ENCODE data around the gene FANCC. TPM values are rescaled to one million over a fixed set of nuclear protein-coding genes. Genes with fewer than 3 reads are reported as not detected.
"Not testable (repeated sequence)": the region's sequence is repeated elsewhere in the genome, so short reads cannot be mapped to it uniquely, and the experiment has no call there.

Gene FANCC
- total RNA-seq, 4 donors from 2014 or later: 13.8 to 32.2 (median 21.4) TPM

DNA sequence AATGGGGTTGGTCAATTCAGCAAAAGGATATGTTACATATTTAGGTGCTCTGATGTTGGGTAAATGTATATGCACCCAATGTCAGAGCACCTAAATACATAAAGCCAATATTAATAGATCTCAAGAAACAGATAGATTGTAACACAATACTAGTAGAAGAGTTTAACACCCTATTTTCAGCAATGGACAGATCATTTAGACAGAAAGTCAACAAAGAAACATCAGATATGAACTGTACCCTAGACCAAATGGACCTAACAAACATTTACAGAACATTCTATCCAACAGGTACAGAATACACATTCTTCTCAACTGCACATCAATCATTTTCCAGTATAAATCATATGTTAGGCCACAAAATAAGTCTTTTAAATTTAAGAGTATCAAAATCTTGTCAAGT, 35.2 kb downstream of the FANCC start:
- Histone ChIP-seq H3K4me1 (no peaks in the 10 kb centered on the region), H3K9me3 (peaks cover 0 to 4% (median 0%) of the 10 kb centered on the region in 4 donors), H3K4me3 (no peak overlapping the region), H3K27ac (no peak overlapping the region), H3K36me3 (no peaks in the 10 kb centered on the region), H3K27me3 (no peaks in the 10 kb centered on the region)
- TF ChIP-seq, protein P1, sequence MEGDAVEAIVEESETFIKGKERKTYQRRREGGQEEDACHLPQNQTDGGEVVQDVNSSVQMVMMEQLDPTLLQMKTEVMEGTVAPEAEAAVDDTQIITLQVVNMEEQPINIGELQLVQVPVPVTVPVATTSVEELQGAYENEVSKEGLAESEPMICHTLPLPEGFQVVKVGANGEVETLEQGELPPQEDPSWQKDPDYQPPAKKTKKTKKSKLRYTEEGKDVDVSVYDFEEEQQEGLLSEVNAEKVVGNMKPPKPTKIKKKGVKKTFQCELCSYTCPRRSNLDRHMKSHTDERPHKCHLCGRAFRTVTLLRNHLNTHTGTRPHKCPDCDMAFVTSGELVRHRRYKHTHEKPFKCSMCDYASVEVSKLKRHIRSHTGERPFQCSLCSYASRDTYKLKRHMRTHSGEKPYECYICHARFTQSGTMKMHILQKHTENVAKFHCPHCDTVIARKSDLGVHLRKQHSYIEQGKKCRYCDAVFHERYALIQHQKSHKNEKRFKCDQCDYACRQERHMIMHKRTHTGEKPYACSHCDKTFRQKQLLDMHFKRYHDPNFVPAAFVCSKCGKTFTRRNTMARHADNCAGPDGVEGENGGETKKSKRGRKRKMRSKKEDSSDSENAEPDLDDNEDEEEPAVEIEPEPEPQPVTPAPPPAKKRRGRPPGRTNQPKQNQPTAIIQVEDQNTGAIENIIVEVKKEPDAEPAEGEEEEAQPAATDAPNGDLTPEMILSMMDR (IDR thresholded peaks at IDR 0.05): no peak
- TF ChIP-seq POLR2A (IDR thresholded peaks at IDR 0.05): no peak
- no peak for DNase-seq

DNA sequence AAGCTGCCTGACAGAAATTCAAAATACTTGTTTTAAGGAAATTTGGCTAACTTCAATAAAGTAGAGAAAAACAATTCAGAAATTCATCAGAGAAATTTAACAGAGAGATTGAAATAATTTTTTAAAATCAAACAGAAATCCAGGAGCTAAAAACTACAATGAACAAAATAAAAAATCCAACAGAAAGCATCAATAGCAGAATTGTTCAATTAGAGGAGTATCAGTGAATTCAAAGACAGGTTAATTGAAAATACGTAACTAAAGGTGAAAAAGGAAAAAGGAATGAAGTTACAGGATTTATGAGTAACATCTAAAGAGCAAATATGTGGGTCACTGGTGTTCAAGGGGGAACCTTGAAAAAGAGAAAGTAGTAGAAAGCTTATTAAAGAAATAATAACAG, 36.8 kb downstream of the FANCC start:
- TF ChIP-seq, protein P1 (IDR thresholded peaks at IDR 0.05): no peak
- TF ChIP-seq POLR2A (IDR thresholded peaks at IDR 0.05): no peak
- Histone ChIP-seq H3K27ac (no peak overlapping the region), H3K4me3 (no peak overlapping the region), H3K4me1 (no peaks in the 10 kb centered on the region), H3K9me3 (peaks cover 0 to 4% (median 0%) of the 10 kb centered on the region in 4 donors), H3K27me3 (no peaks in the 10 kb centered on the region), H3K36me3 (no peaks in the 10 kb centered on the region)
- DNase-seq: no peak

DNA sequence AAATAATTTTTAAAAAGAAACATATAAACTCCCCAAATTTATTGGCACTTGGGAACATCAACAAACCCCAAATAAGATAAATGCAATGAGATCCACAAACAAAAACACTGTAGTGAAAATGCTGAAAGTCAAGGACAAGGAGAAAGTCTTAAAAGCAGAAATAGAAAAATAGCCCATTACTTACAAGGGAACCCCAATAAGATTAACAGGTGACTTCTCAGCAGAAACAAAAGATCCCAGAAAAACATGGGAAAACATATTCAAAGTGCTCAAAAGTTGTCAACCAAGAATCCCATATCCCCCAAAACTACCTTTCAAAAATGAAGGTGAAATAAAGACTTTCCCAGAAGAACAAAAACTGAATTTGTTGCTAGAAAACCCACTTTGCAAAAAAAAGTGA, 40.0 kb downstream of the FANCC start:
- Histone ChIP-seq H3K4me1 (no peaks in the 10 kb centered on the region), H3K9me3 (peaks cover 0 to 4% (median 0%) of the 10 kb centered on the region in 4 donors), H3K4me3 (no peak overlapping the region), H3K36me3 (no peaks in the 10 kb centered on the region), H3K27ac (no peak overlapping the region), H3K27me3 (no peaks in the 10 kb centered on the region)
- TF ChIP-seq POLR2A (IDR thresholded peaks at IDR 0.05): no peak
- TF ChIP-seq, protein P1 (IDR thresholded peaks at IDR 0.05): no peak
- DNase-seq: no peak

DNA sequence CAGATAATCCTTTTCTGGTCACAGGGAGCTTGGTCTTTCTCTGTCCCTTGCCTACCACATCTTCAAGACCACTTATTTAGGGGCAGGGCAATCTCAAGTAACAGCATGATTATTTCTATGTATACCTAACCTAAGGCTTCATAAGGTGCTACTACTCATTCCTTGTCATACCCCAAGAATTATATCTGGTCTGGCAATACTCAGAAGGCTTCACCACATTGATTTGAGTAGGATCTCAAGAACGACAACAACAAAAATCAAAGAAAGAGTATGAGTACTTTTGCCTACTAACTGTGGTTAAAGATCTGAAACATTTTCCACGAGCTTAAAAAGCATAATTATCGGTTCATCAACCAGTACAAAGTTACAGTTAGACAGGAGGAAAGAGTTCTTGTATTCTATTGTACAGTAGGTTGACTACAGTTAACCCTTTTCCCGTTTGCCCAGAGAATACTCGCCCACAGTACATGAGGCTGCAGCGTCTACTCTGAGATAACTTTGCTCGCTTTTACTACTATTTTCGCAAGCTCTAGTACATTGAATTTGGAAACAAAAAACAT, 41.0 kb downstream of the FANCC start:
- Histone ChIP-seq H3K27ac (no peak overlapping the region), H3K4me1 (no peaks in the 10 kb centered on the region), H3K9me3 (peaks cover 0 to 4% (median 0%) of the 10 kb centered on the region in 4 donors), H3K36me3 (no peaks in the 10 kb centered on the region), H3K27me3 (no peaks in the 10 kb centered on the region), H3K4me3 (no peak overlapping the region)
- no peak for TF ChIP-seq POLR2A (IDR thresholded peaks at IDR 0.05)
- TF ChIP-seq, protein P1 (IDR thresholded peaks at IDR 0.05): no peak
- DNase-seq: no peak

DNA sequence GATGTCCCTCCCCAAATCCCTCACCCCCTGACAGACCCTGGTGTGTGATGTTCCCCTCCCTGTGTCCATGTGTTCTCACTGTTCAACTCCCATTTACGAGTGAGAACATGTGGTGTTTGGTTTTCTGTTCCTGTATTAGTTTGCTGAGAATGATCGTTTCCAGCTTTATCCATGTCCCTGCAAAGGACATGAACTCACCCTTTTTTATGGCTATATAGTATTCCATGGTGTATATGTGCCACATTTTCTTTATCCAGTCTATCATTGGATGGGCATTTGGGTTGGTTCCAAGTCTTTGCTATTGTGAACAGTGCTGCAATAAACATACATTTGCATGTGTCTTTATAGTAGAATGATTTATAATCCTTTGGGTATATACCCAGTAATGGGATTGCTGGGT, 43.3 kb downstream of the FANCC start:
- not testable (repeated sequence) for H3K27me3 ChIP-seq, H3K4me3 ChIP-seq, H3K4me1 ChIP-seq, DNase-seq, H3K27ac ChIP-seq, H3K9me3 ChIP-seq, H3K36me3 ChIP-seq

DNA sequence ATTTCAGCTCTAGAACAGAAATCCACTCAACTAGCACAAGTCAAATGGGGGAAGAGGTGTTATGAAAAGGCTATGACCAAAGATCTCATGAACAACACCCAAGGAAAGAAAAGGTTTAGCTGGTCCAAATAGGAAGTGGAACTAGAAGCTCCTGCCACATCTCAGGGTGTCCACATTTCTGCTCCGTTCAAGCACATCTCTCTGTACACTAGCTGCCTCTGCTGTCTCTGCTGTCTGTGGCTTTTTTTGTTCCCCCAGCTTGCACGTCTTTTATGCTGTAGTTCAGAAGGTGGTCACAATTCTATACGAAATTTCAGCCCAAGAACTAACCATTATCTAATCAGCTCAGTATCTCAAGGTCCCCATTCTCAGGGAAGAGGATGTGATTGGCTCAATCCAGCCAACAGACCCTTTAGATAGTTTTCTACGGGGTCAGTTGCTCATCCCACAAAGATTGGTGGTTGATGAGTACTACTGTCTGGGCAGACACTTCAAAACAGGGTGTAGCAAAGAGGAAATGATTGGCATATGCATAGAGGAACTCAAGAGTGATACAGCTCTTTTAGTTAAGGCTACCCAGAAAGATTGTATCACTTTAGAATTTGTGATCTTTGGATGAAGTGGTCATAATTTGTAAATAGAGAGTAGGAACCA, 44.0 kb downstream of the FANCC start:
- H3K4me1 ChIP-seq: peaks cover 0 to 11% (median 0%) of the 10 kb centered on the region in 4 donors
- H3K27me3 ChIP-seq: no peaks in the 10 kb centered on the region
- no peaks in the 10 kb centered on the region for H3K9me3 ChIP-seq
- H3K36me3 ChIP-seq: no peaks in the 10 kb centered on the region
- no peak for DNase-seq
- H3K4me3 ChIP-seq: no peak overlapping the region
- no peak overlapping the region for H3K27ac ChIP-seq
- no peak for TF ChIP-seq POLR2A (IDR thresholded peaks at IDR 0.05)
- TF ChIP-seq, protein P1 (IDR thresholded peaks at IDR 0.05): no peak
